GM12865 (cell line): ENCODE data around the gene CA9.

Source experiments
- DNase-seq: peaks from one replicate; pipeline ENCODE4 v3.0.0; 2010; ENCODE audit warnings: low read depth
- H3K4me3 ChIP-seq: 2 replicates; pipeline ENCODE4 v1.5.1; 2011; ENCODE audit warnings: mild to moderate bottlenecking, low read depth, low read length, control low read depth
- CTCF ChIP-seq: IDR thresholded peaks from 2 replicates; pipeline ENCODE4 v1.5.1; 2011; ENCODE audit warnings: low read length, control low read depth, low read depth, inconsistent platforms; ENCODE audit not compliant: insufficient read depth; ENCODE audit errors: missing control alignments

The CA9 gene

GRCh38 chr9:35713578-35713977, 39.9 kb downstream of the CA9 start:
- H3K4me3 ChIP-seq = no peak overlapping the region
- DNase-seq = no peak
- TF ChIP-seq CTCF = no peak

- DNase-seq = no peak
- no peak for TF ChIP-seq CTCF
- no peak overlapping the region for H3K4me3 ChIP-seq
Observed at GRCh38 chr9:35714123-35714522, 40.4 kb downstream of the CA9 start.

GRCh38 chr9:35714579-35715252, 41.0 kb downstream of the CA9 start:
- no peak for DNase-seq
- TF ChIP-seq CTCF = no peak

GRCh38 chr9:35716230-35716629, 42.5 kb downstream of the CA9 start:
- no peak overlapping the region for H3K4me3 ChIP-seq
- no peak for DNase-seq
- no peak for TF ChIP-seq CTCF

More at GRCh38 chr9:35714579-35715252, 41.0 kb downstream of the CA9 start:
- H3K4me3 ChIP-seq = no peak overlapping the region

GRCh38 chr9:35717132-35717870, 43.6 kb downstream of the CA9 start:
- DNase-seq = no peak
- no peak overlapping the region for H3K4me3 ChIP-seq
- TF ChIP-seq CTCF = no peak

DNA sequence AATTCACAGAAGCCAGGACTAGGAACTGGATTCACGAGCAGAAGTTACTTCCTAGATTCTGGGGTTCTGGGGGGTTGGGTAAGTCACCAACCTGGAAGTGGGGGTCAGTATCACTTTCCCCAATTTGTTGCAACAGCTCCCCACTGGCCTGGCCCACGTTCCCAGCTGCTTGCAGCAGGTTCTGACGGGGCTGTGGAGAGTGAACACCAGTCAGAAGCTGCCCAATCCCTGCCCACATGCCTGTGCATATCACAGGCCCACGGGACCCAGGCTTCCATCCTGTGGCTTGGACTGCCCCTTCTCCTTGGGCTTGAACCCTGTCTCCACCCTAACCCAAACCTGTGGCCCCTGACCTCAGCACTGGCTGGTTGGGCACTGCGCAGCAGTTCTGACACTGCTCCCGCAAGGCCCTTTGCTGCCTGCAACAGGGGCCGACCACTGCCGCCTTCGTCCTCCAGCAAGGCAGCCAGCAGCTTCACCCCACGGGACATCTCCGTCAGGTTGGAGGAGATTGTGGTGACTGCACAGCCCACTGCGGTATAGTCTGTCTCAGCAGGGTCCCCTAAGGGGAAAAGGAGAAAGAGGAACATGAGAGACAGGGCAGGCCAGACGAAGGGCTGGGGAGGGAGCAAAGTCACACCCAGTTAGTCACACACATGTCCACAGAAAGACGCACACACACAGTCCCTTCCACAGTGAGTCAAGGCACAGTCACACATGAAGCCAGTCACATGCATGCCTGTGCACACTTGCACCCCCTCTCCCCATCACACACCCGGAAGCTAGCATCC, 45.2 kb downstream of the CA9 start:
- H3K4me3 ChIP-seq = no peak overlapping the region
- TF ChIP-seq CTCF = no peak
- peak; percentile 24 for DNase-seq
